Caco-2 (cell line): ENCODE results near the gene SUCLG1. TPM values are rescaled to one million over a fixed set of nuclear protein-coding genes. Genes with fewer than 3 reads are reported as not detected.

Experiments
- BruUV-seq: library from RNA; stranded (reverse); fragments of 400-500 nt; replicated peaks from 2 replicates; lab custom pipeline; 2021; lab: Mats Ljungman, UMichigan
- CTCF ChIA-PET: fragments of 300-600 bp; sonication (Branson Sonifier 250); formaldehyde crosslinking; loops from one replicate; lab custom pipeline; 2022; ENCODE audit warnings: antibody characterized with exemption; lab: Charles Lee
- POLR2A ChIA-PET: fragments of 300-600 bp; sonication (Branson Sonifier 250); formaldehyde crosslinking; loops from one replicate; lab custom pipeline; 2022; ENCODE audit warnings: antibody characterized with exemption; lab: Charles Lee
- DNase-seq, 2 experiments: peaks; one replicate each; pipeline versions ENCODE4 v3.0.0 to v3.0.0-alpha.2; 2020 to 2022
- H3K27me3 ChIP-seq: replicated peaks from 2 replicates; pipeline ENCODE4 v1.6.0; 2011; ENCODE audit warnings: low read length; ENCODE audit not compliant: control insufficient read depth, insufficient read depth
- H3K36me3 ChIP-seq: 2 replicates; pipeline ENCODE4 v1.5.1; 2011; ENCODE audit warnings: low read length; ENCODE audit not compliant: control insufficient read depth, insufficient read depth
- H3K4me1 ChIP-seq: fragments of 250-450 bp; sonication (Bioruptor Pico); 2 replicates; pipeline ENCODE4 v1.5.1; 2020; ENCODE audit warnings: mild to moderate bottlenecking
- H3K4me3 ChIP-seq: 2 replicates; pipeline ENCODE4 v1.5.1; 2011; ENCODE audit warnings: low read depth, mild to moderate bottlenecking, control low read depth, low read length
- H3K9me3 ChIP-seq: fragments of 250-450 bp; sonication (Bioruptor Pico); 2 replicates; pipeline ENCODE4 v1.5.1; 2020; ENCODE audit warnings: mild to moderate bottlenecking, moderate library complexity
- H3K27ac Mint-ChIP-seq: one replicate; pipeline ENCODE4 v1.8.0; 2022; ENCODE audit warnings: mixed read lengths; ENCODE audit not compliant: unreplicated experiment
- H3K27me3 Mint-ChIP-seq: one replicate; pipeline ENCODE4 v1.8.0; 2022; ENCODE audit warnings: mixed read lengths; ENCODE audit not compliant: insufficient read depth, unreplicated experiment
- H3K36me3 Mint-ChIP-seq: one replicate; pipeline ENCODE4 v1.8.0; 2022; ENCODE audit warnings: mild to moderate bottlenecking, mixed read lengths; ENCODE audit not compliant: insufficient read depth, unreplicated experiment
- H3K4me1 Mint-ChIP-seq: one replicate; pipeline ENCODE4 v1.8.0; 2022; ENCODE audit warnings: low read depth, mixed read lengths; ENCODE audit not compliant: unreplicated experiment
- H3K4me3 Mint-ChIP-seq: one replicate; pipeline ENCODE4 v1.8.0; 2022; ENCODE audit warnings: mild to moderate bottlenecking, moderate library complexity, mixed read lengths; ENCODE audit not compliant: unreplicated experiment
- H3K9me3 Mint-ChIP-seq: one replicate; pipeline ENCODE4 v1.8.0; 2022; ENCODE audit warnings: mixed read lengths; ENCODE audit not compliant: unreplicated experiment
- CTCF ChIP-seq, 2 experiments: fragments of 200-600 bp in 1 of 2; IDR thresholded peaks; 1 replicate in 1 of 2; 2 replicates in 1 of 2; pipeline versions ENCODE4 v1.5.1 to v1.8.0; 2011 to 2022; ENCODE audit warnings: antibody characterized with exemption in 1 of 2, control low read depth in 1 of 2, inconsistent platforms in 1 of 2, low read depth in 1 of 2, low read length in 1 of 2, mild to moderate bottlenecking in 1 of 2, moderate library complexity in 1 of 2; ENCODE audit not compliant: insufficient read depth in 1 of 2, severe bottlenecking in 1 of 2, unreplicated experiment in 1 of 2
- intact Hi-C: fragments of 100-400 bp; cut with micrococcal nuclease; formaldehyde crosslinking; loops from one replicate; pipeline ENCODE4 v1.10.0; 2022; ENCODE audit not compliant: unreplicated experiment
- total RNA-seq: library from RNA; stranded (reverse); gene quantifications from 2 replicates; pipeline ENCODE4 v1.2.3, GENCODE V29; 2022

SUCLG1 gene
- total RNA-seq, 1 experiment from 2014 or later = 155 TPM

GRCh38 chr2:84451579-84451978 is 7.5 kb downstream of the SUCLG1 start:
- BruUV-seq = no TSS peak
- Mint-ChIP-seq H3K9me3 (no peaks in the 10 kb centered on the region), H3K27me3 (no peaks in the 10 kb centered on the region), H3K27ac (no peak overlapping the region), H3K4me3 (no peak overlapping the region), H3K4me1 (peaks cover 9% of the 10 kb centered on the region), H3K36me3 (peaks cover 14% of the 10 kb centered on the region)
- CTCF ChIA-PET = no interaction called here
- DNase-seq = no peak
- H3K9me3 ChIP-seq = no peaks in the 10 kb centered on the region
- H3K4me1 ChIP-seq = peaks cover 8% of the 10 kb centered on the region; the same call in 1 of the 2 replicates
- H3K27me3 ChIP-seq = no peaks in the 10 kb centered on the region
- no peak overlapping the region for H3K4me3 ChIP-seq
- peaks cover 3% of the 10 kb centered on the region; the same call in 1 of the 2 replicates for H3K36me3 ChIP-seq
- intact Hi-C loops = no loop called here
- POLR2A ChIA-PET = no interaction called here
- no peak for TF ChIP-seq CTCF (IDR thresholded peaks at IDR 0.05; ENCODE audit: insufficient read depth in 1 of 2, low read depth in 1 of 2, low read length in 1 of 2, severe bottlenecking in 1 of 2, unreplicated experiment in 1 of 2)

GRCh38 chr2:84450288-84451227 is 8.5 kb downstream of the SUCLG1 start:
- Mint-ChIP-seq H3K4me3 (no peak overlapping the region), H3K27ac (no peak overlapping the region), H3K36me3 (peaks cover 23% of the 10 kb centered on the region), H3K4me1 (peaks cover 7% of the 10 kb centered on the region), H3K27me3 (no peaks in the 10 kb centered on the region), H3K9me3 (no peaks in the 10 kb centered on the region)
- BruUV-seq = no TSS peak
- intact Hi-C loops = no loop called here
- ChIA-PET POLR2A (no interaction called here), CTCF (no interaction called here)
- H3K4me3 ChIP-seq = no peak overlapping the region
- H3K9me3 ChIP-seq = no peaks in the 10 kb centered on the region
- TF ChIP-seq CTCF (IDR thresholded peaks at IDR 0.05; ENCODE audit: insufficient read depth in 1 of 2, low read depth in 1 of 2, low read length in 1 of 2, severe bottlenecking in 1 of 2, unreplicated experiment in 1 of 2) = no peak
- peaks cover 3% of the 10 kb centered on the region; the same call in 1 of the 2 replicates for H3K36me3 ChIP-seq
- DNase-seq = no peak
- 0 out of 2 replicates have a peak, but pooled peaks cover 7% of the 10 kb centered on the region for H3K4me1 ChIP-seq
- no peaks in the 10 kb centered on the region for H3K27me3 ChIP-seq

GRCh38 chr2:84449711-84450110 is 9.4 kb downstream of the SUCLG1 start:
- Mint-ChIP-seq H3K4me3 (no peak overlapping the region), H3K27ac (no peak overlapping the region), H3K9me3 (no peaks in the 10 kb centered on the region), H3K27me3 (no peaks in the 10 kb centered on the region), H3K36me3 (peaks cover 31% of the 10 kb centered on the region), H3K4me1 (peaks cover 6% of the 10 kb centered on the region)
- ChIA-PET POLR2A (no interaction called here), CTCF (no interaction called here)
- H3K4me1 ChIP-seq = 0 out of 2 replicates have a peak, but pooled peaks cover 7% of the 10 kb centered on the region
- no peaks in the 10 kb centered on the region for H3K27me3 ChIP-seq
- H3K4me3 ChIP-seq = no peak overlapping the region
- no peak for TF ChIP-seq CTCF (IDR thresholded peaks at IDR 0.05; ENCODE audit: insufficient read depth in 1 of 2, low read depth in 1 of 2, low read length in 1 of 2, severe bottlenecking in 1 of 2, unreplicated experiment in 1 of 2)
- H3K36me3 ChIP-seq = peaks cover 5% of the 10 kb centered on the region; the same call in 1 of the 2 replicates
- no TSS peak for BruUV-seq
- no peak for DNase-seq
- H3K9me3 ChIP-seq = no peaks in the 10 kb centered on the region
- intact Hi-C loops = no loop called here
